Measurements from ENCODE around the gene CAP1. TPM values are rescaled to one million over a fixed set of nuclear protein-coding genes. Genes with fewer than 3 reads are reported as not detected.

The CAP1 gene
- total RNA-seq, 1 experiment from 2014 or later: 354 TPM

GRCh38 chr1:40024671-40025070, 15.9 kb upstream of the CAP1 start:
- Histone ChIP-seq H3F3A (ENCODE audit: insufficient read depth, low read depth) (peaks cover 2% of the 10 kb centered on the region; the same call in 1 of the 2 replicates), H3K4me3 (no peak overlapping the region), H2AFZ (no peak overlapping the region), H4K20me1 (ENCODE audit: insufficient read depth) (no peaks in the 10 kb centered on the region), H3K27me3 (ENCODE audit: insufficient read depth, low read depth) (no peaks in the 10 kb centered on the region), H3K9me3 (ENCODE audit: insufficient read depth, low read depth) (no peaks in the 10 kb centered on the region), H3K27ac (no peak overlapping the region), H3K79me2 (ENCODE audit: low read depth) (no peaks in the 10 kb centered on the region), H3K9me2 (ENCODE audit: insufficient read depth) (no peaks in the 10 kb centered on the region), H3K4me1 (replicated peaks; ENCODE audit: insufficient read depth) (peaks cover 8% of the 10 kb centered on the region), H3K36me3 (ENCODE audit: low read depth) (no peaks in the 10 kb centered on the region), H3K4me2 (no peak overlapping the region)
- ChIA-PET CTCF (interaction anchor here (0.5 kb wide), 1 partner anchor 442 kb away, joined by 3 read pairs; no protein-coding TSS in a partner anchor), POLR2A (ENCODE audit: unreplicated experiment) (interaction anchor here (0.6 kb wide), 1 partner anchor 44 kb away, joined by 3 read pairs; no protein-coding TSS in a partner anchor)
- no peak for TF ChIP-seq CTCF (conservative IDR thresholded peaks at IDR 0.05)
- no peak for TF ChIP-seq EZH2 (IDR thresholded peaks at IDR 0.05; ENCODE audit: low read depth)
- DNase-seq: peak in 1 of 2 experiments; percentile 79
- intact Hi-C loops (cut with micrococcal nuclease; ENCODE audit: unreplicated experiment): no loop called here
- no TSS peak for BruUV-seq (replicated peaks)

GRCh38 chr1:40027647-40028046, 12.9 kb upstream of the CAP1 start:
- DNase-seq: no peak
- no peaks in the 10 kb centered on the region for H3K9me2 ChIP-seq (ENCODE audit: insufficient read depth)
- no peak overlapping the region for H3K27ac ChIP-seq
- H3K4me3 ChIP-seq: no peak overlapping the region
- intact Hi-C loops (cut with micrococcal nuclease; ENCODE audit: unreplicated experiment): no loop called here
- H3K4me1 ChIP-seq (replicated peaks; ENCODE audit: insufficient read depth): peaks cover 23% of the 10 kb centered on the region
- CTCF ChIA-PET: no interaction called here
- H3K27me3 ChIP-seq (ENCODE audit: insufficient read depth, low read depth): no peaks in the 10 kb centered on the region
- H3K4me2 ChIP-seq: no peak overlapping the region
- no peaks in the 10 kb centered on the region for H3K36me3 ChIP-seq (ENCODE audit: low read depth)
- no peaks in the 10 kb centered on the region for H3K9me3 ChIP-seq (ENCODE audit: insufficient read depth, low read depth)
- POLR2A ChIA-PET (ENCODE audit: unreplicated experiment): interaction anchor here (0.5 kb wide), 1 partner anchor 56 kb away, joined by 10 read pairs; no protein-coding TSS in a partner anchor
- TF ChIP-seq EZH2 (IDR thresholded peaks at IDR 0.05; ENCODE audit: low read depth) (no peak), CTCF (conservative IDR thresholded peaks at IDR 0.05) (no peak)
- H2AFZ ChIP-seq: no peak overlapping the region
- BruUV-seq (replicated peaks): no TSS peak
- H3K79me2 ChIP-seq (ENCODE audit: low read depth): no peaks in the 10 kb centered on the region
- no peaks in the 10 kb centered on the region for H4K20me1 ChIP-seq (ENCODE audit: insufficient read depth)
- peaks cover 18% of the 10 kb centered on the region; the same call in 1 of the 2 replicates for H3F3A ChIP-seq (ENCODE audit: insufficient read depth, low read depth)

- Histone ChIP-seq H3K79me2 (ENCODE audit: low read depth) (no peaks in the 10 kb centered on the region), H3K9me2 (ENCODE audit: insufficient read depth) (no peaks in the 10 kb centered on the region), H3K4me3 (no peak overlapping the region), H3K36me3 (ENCODE audit: low read depth) (no peaks in the 10 kb centered on the region), H3K27me3 (ENCODE audit: insufficient read depth, low read depth) (no peaks in the 10 kb centered on the region), H3K27ac (no peak overlapping the region), H4K20me1 (ENCODE audit: insufficient read depth) (no peaks in the 10 kb centered on the region), H2AFZ (no peak overlapping the region), H3K4me1 (replicated peaks; ENCODE audit: insufficient read depth) (peaks cover 23% of the 10 kb centered on the region), H3F3A (ENCODE audit: insufficient read depth, low read depth) (peaks cover 18% of the 10 kb centered on the region; the same call in 1 of the 2 replicates), H3K4me2 (no peak overlapping the region), H3K9me3 (ENCODE audit: insufficient read depth, low read depth) (no peaks in the 10 kb centered on the region)
- DNase-seq: peak; percentile 42 to 76
- no TSS peak for BruUV-seq (replicated peaks)
- TF ChIP-seq EZH2 (IDR thresholded peaks at IDR 0.05; ENCODE audit: low read depth) (no peak), CTCF (conservative IDR thresholded peaks at IDR 0.05) (no peak)
- POLR2A ChIA-PET (ENCODE audit: unreplicated experiment): interaction anchor here (0.6 kb wide), 1 partner anchor 869 kb away, joined by 4 read pairs; no protein-coding TSS in a partner anchor
- intact Hi-C loops (cut with micrococcal nuclease; ENCODE audit: unreplicated experiment): loop anchor here (1.0 to 10.0 kb wide), 4 partner anchors 49 to 425 kb away; partner anchors contain the start of gene MYCL
- CTCF ChIA-PET: interaction anchor here (0.8 kb wide), 1 partner anchor 110 kb away, joined by 6 read pairs; no protein-coding TSS in a partner anchor
Observed at GRCh38 chr1:40029608-40030007, 10.9 kb upstream of the CAP1 start.
